ENCODE measurements around the gene DPP6. TPM values are rescaled to one million over a fixed set of nuclear protein-coding genes. Genes with fewer than 3 reads are reported as not detected.

DPP6 gene
- total and polyA plus RNA-seq, 2 of the 8 experiments (the other 6 are each of a cell fraction or from before 2014, with no cell fraction given): 4.7 to 6.8 TPM

DNA sequence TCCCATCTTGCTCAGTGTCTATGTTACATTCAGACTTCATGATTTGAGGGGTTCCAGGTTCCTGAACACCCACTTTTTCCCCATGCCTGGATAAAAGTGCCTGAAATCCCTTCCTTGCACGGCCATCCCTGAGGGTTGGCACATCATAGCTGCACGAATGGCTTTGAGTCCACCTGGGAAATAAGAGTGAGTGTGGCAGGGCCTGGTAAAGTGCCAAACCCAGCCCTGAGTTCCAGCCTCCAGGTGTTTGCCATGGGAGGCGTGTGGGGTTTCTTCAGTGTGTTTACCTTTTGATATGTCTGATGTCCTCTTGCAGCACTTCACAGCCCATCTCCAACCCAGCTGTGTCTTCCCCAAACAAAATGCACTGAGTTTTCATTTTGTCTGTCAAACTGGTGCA, 805.0 kb downstream of the DPP6 start (continued):
- TF ChIP-seq FOSL1 (IDR thresholded peaks at IDR 0.05; ENCODE audit: insufficient read depth, low read depth, low read length): no peak
- no peak for TF ChIP-seq CHD1 (IDR thresholded peaks at IDR 0.05; ENCODE audit: low read depth, low read length)
- no peak for TF ChIP-seq JUN (IDR thresholded peaks at IDR 0.05; ENCODE audit: low read depth, low read length)
